ENCODE results near the gene NKAP.
"Not testable (repeated sequence)": the region's sequence is repeated elsewhere in the genome, so short reads cannot be mapped to it uniquely, and the experiment has no call there.

The NKAP gene

DNA sequence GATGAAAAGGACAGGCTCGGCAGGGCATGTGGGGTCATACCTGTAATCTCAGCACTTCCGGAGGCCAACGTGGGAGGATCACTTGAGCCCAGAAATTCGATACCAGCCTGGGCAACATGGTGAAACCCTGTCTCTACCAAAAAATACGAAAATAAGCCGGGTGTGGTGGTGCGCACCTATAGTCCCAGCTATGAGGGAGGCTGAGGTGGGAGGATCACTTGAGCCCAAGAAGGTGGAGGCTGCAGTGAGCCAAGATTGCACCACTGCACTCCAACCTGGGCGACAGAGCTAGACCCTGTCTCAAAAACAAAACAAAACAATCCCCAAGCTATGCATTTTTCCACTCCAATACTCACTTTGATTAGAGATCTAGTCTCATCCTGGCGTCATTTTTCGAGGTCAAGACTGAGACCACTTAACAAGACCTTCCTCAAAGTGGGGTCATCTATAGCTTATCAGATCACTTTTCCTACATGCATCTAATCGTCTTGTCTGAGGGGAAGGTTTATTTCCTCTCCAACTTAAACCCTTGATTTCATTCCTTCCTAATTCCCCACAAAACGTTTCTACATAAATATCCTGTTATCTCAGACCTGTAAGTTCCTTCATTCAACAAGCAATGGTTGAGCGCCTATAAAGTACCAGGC lies 1.3 kb downstream of the NKAP start:
- Histone ChIP-seq H3K9me3 (ENCODE audit: control insufficient read depth in 2 of 2, low read length in 2 of 2) (no peaks in the 10 kb centered on the region), H3K27ac (ENCODE audit: low read depth in 2 of 2, low read length in 2 of 2) (peak overlapping the region in 1 of 2 donors; percentile 87), H3K4me3 (ENCODE audit: low read length in 2 of 2) (peak overlapping the region; percentile 69 to 88), H3K36me3 (ENCODE audit: control insufficient read depth in 2 of 2, insufficient read depth in 2 of 2, low read length in 2 of 2) (no peaks in the 10 kb centered on the region), H3K27me3 (ENCODE audit: control insufficient read depth in 2 of 2, insufficient read depth in 2 of 2, low read length in 2 of 2) (no peaks in the 10 kb centered on the region), H3K4me1 (ENCODE audit: control insufficient read depth in 2 of 2, insufficient read depth in 2 of 2, low read length in 2 of 2) (peaks cover 0 to 5% of the 10 kb centered on the region in 2 donors), H3K9ac (ENCODE audit: low read depth in 1 of 2, low read length in 2 of 2) (peak overlapping the region; percentile 66 to 75)

DNA sequence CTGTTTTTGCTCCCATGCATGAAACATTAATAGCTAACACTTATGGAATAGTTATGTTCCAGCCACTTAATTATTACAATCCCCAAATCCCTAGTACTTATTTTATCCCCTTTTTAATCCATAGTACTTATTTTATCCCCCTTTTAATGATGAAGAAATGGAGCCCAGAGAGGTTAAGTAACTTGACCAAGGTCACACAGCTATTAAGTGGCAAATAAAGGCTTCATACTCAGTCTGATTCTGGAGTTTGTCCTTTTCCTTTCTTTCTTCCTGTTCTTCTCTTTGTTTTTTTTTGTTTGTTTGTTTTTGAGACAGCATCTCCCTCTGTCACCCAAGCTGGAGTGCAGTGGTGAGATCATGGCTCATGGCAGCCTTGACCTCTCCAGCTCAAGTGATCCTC lies 2.2 kb downstream of the NKAP start:
- no peaks in the 10 kb centered on the region for H3K36me3 ChIP-seq (ENCODE audit: control insufficient read depth in 2 of 2, insufficient read depth in 2 of 2, low read length in 2 of 2)
- H3K27ac ChIP-seq (ENCODE audit: low read depth in 2 of 2, low read length in 2 of 2), result no peak overlapping the region
- no peaks in the 10 kb centered on the region for H3K9me3 ChIP-seq (ENCODE audit: control insufficient read depth in 2 of 2, low read length in 2 of 2)
- no peaks in the 10 kb centered on the region for H3K27me3 ChIP-seq (ENCODE audit: control insufficient read depth in 2 of 2, insufficient read depth in 2 of 2, low read length in 2 of 2)
- H3K4me1 ChIP-seq (ENCODE audit: control insufficient read depth in 2 of 2, insufficient read depth in 2 of 2, low read length in 2 of 2), result peaks cover 0 to 5% of the 10 kb centered on the region in 2 donors
- no peak overlapping the region for H3K9ac ChIP-seq (ENCODE audit: low read depth in 1 of 2, low read length in 2 of 2)
- no peak overlapping the region for H3K4me3 ChIP-seq (ENCODE audit: low read length in 2 of 2)

DNA sequence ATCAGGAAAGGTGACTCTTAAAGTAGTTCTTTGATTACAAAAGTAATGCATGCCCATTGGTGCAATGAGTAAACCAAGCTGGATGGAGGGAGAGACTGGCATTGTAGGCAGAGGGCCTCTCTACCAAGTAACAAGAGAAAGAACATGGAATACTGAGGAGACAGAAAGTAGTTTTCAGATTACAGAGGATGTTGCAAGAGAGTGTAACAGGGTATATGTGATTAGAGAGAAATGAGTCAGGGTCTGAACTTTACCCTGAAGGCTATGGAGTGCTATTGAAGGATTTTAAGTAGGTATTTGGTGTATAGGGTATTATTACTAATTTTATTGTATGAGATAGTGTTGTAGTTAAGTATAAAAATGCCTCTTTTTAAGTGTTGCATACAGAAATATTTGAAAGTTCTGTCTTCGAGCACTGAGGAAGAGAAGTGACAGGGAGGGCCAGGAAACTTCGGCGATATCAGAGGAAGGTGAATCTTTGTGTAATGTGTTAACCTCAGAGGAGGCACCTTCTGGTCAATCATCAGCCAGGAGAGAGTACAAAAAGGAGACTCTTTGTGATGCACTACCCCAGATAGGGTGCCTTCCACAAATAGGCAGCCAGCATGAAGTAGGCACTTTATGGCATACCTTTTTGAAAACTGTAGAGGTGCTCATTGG lies 8.2 kb downstream of the NKAP start:
- Histone ChIP-seq H3K27me3 (ENCODE audit: control insufficient read depth in 2 of 2, insufficient read depth in 2 of 2, low read length in 2 of 2) (no peaks in the 10 kb centered on the region), H3K4me3 (ENCODE audit: low read length in 2 of 2) (no peak overlapping the region), H3K4me1 (ENCODE audit: control insufficient read depth in 2 of 2, insufficient read depth in 2 of 2, low read length in 2 of 2) (no peaks in the 10 kb centered on the region), H3K36me3 (ENCODE audit: control insufficient read depth in 2 of 2, insufficient read depth in 2 of 2, low read length in 2 of 2) (peaks cover 6 to 10% of the 10 kb centered on the region in 2 donors), H3K27ac (ENCODE audit: low read depth in 2 of 2, low read length in 2 of 2) (no peak overlapping the region), H3K9me3 (ENCODE audit: control insufficient read depth in 2 of 2, low read length in 2 of 2) (no peaks in the 10 kb centered on the region), H3K9ac (ENCODE audit: low read depth in 1 of 2, low read length in 2 of 2) (no peak overlapping the region)

DNA sequence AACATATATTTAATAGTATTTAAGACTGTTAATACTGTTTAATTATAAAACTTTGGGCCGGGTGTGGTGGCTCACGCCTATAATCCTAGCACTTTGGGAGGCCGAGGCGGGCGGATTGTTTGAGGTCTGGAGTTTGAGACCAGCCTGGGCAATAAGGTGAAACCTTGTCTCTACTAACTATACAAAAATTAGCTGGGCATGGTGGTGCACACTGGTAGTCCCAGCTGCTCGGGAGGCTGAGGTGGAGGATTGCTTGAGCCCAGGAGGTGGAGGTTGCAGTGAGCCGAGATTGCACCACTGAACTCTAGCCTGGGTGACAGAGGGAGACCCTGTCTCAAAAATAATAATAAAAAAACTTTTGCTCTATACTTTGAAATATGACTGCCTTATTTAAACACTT lies 21.2 kb downstream of the NKAP start:
- H3K4me1 ChIP-seq (ENCODE audit: control insufficient read depth in 2 of 2, insufficient read depth in 2 of 2, low read length in 2 of 2); H3K27me3 ChIP-seq (ENCODE audit: control insufficient read depth in 2 of 2, insufficient read depth in 2 of 2, low read length in 2 of 2); H3K36me3 ChIP-seq (ENCODE audit: control insufficient read depth in 2 of 2, insufficient read depth in 2 of 2, low read length in 2 of 2); H3K9ac ChIP-seq (ENCODE audit: low read depth in 1 of 2, low read length in 2 of 2); H3K4me3 ChIP-seq (ENCODE audit: low read length in 2 of 2); H3K27ac ChIP-seq (ENCODE audit: low read depth in 2 of 2, low read length in 2 of 2); H3K9me3 ChIP-seq (ENCODE audit: control insufficient read depth in 2 of 2, low read length in 2 of 2): not testable (repeated sequence)

DNA sequence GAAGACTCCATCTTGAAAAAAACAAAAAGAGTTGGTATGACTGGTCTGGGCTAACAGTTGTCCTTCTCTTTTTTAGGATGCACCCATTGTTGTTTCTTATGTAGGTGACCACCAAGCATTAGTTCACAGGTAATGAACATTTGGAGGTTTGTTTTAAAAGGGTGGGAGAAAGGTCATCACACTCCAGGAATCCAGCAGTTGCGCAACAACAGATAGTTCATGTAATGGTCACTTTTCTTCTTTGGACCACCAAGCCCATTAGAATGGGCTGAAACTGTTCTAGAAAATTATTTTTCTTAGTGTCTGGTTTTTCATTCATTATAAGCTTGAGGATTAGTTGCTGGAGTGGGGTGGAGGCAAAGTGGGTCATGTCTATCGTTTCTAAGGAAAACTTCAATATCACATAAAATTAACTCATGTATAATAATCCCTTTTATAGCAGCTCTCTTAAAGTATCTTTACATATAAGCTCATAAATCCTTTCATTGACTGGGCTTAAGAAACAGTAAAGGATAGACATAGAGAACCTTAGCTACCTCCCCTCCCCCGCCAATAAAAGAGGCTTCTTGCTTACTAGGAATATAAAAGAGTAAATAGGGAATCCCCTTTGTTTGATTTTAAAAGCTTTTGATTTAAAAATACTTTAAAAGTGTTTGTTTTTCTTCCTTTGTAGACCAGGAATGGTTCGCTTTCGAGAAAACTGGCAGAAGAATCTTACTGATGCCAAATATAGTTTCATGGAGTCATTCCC lies 23.5 kb downstream of the NKAP start:
- no peak overlapping the region for H3K4me3 ChIP-seq (ENCODE audit: low read length in 2 of 2)
- no peaks in the 10 kb centered on the region for H3K36me3 ChIP-seq (ENCODE audit: control insufficient read depth in 2 of 2, insufficient read depth in 2 of 2, low read length in 2 of 2)
- no peak overlapping the region for H3K9ac ChIP-seq (ENCODE audit: low read depth in 1 of 2, low read length in 2 of 2)
- no peaks in the 10 kb centered on the region for H3K27me3 ChIP-seq (ENCODE audit: control insufficient read depth in 2 of 2, insufficient read depth in 2 of 2, low read length in 2 of 2)
- H3K9me3 ChIP-seq (ENCODE audit: control insufficient read depth in 2 of 2, low read length in 2 of 2), result no peaks in the 10 kb centered on the region
- no peaks in the 10 kb centered on the region for H3K4me1 ChIP-seq (ENCODE audit: control insufficient read depth in 2 of 2, insufficient read depth in 2 of 2, low read length in 2 of 2)
- no peak overlapping the region for H3K27ac ChIP-seq (ENCODE audit: low read depth in 2 of 2, low read length in 2 of 2)

DNA sequence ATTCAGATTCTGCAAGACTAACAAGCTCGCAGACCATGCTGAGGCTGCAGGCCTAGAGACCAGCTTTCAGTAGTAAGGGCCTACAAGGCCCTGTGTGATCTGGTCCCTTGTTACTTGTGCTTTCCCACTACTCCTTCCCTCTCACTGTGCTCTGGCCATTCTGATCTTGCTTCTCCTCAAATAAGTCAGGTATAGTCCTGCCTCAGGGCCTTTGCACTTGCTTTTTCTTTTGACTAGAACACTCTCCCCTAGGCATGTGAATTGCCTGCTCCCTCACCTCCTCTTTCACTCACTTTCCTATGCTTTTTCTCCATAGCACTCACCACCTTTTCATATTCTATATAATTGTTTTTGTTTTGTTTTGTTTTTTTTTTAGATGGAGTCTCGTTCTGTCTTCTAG lies 25.7 kb downstream of the NKAP start:
- Histone ChIP-seq H3K27me3 (ENCODE audit: control insufficient read depth in 2 of 2, insufficient read depth in 2 of 2, low read length in 2 of 2) (no peaks in the 10 kb centered on the region), H3K4me3 (ENCODE audit: low read length in 2 of 2) (no peak overlapping the region)

DNA sequence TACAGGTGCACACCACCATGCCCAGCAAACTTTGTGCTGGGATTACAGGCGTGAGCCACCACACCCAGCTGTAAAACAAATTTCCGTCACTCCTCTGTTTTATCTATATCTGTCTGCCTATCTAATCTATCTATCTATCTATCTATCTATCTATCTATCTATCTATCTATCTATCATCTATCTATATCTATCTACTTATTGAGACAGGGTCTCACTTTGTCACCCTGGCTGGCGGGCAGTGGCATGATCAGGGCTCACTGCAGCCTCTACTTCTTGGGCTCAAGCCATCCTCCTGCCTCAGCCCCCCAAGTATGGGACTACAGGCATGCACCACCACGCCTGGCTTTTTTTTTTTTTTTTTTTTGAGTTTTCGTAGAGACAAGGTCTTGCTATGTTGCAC lies 27.2 kb downstream of the NKAP start:
- Histone ChIP-seq H3K27me3 (ENCODE audit: control insufficient read depth in 2 of 2, insufficient read depth in 2 of 2, low read length in 2 of 2) (no peaks in the 10 kb centered on the region), H3K9me3 (ENCODE audit: control insufficient read depth in 2 of 2, low read length in 2 of 2) (no peaks in the 10 kb centered on the region), H3K4me3 (ENCODE audit: low read length in 2 of 2) (no peak overlapping the region), H3K27ac (ENCODE audit: low read depth in 2 of 2, low read length in 2 of 2) (no peak overlapping the region), H3K36me3 (ENCODE audit: control insufficient read depth in 2 of 2, insufficient read depth in 2 of 2, low read length in 2 of 2) (no peaks in the 10 kb centered on the region), H3K9ac (ENCODE audit: low read depth in 1 of 2, low read length in 2 of 2) (no peak overlapping the region), H3K4me1 (ENCODE audit: control insufficient read depth in 2 of 2, insufficient read depth in 2 of 2, low read length in 2 of 2) (no peaks in the 10 kb centered on the region)

More for the DNA sequence above, 25.7 kb downstream of the NKAP start:
- Histone ChIP-seq H3K9ac (ENCODE audit: low read depth in 1 of 2, low read length in 2 of 2) (no peak overlapping the region), H3K27ac (ENCODE audit: low read depth in 2 of 2, low read length in 2 of 2) (no peak overlapping the region), H3K4me1 (ENCODE audit: control insufficient read depth in 2 of 2, insufficient read depth in 2 of 2, low read length in 2 of 2) (no peaks in the 10 kb centered on the region), H3K36me3 (ENCODE audit: control insufficient read depth in 2 of 2, insufficient read depth in 2 of 2, low read length in 2 of 2) (no peaks in the 10 kb centered on the region), H3K9me3 (ENCODE audit: control insufficient read depth in 2 of 2, low read length in 2 of 2) (no peaks in the 10 kb centered on the region)

DNA sequence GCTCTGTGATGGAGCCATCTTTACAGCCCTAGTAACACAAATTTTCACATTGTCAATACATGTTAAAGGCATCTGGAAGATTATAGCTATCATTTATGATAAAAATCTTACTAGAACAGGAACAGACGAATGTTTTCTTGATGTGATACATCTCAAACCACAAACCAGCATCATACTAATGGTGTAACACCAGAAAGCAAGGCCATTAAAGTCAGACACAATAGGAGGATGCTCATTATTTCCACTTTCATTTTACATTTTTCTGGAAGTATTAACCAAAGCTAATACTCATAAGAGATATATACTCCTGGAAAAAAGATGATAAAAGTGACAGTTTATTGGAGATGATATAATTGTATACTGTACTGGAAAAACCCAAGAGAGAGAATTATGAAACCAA lies 42.6 kb downstream of the NKAP start:
- no peak overlapping the region for H3K27ac ChIP-seq (ENCODE audit: low read depth in 2 of 2, low read length in 2 of 2)
- H3K36me3 ChIP-seq (ENCODE audit: control insufficient read depth in 2 of 2, insufficient read depth in 2 of 2, low read length in 2 of 2), result no peaks in the 10 kb centered on the region
- H3K4me3 ChIP-seq (ENCODE audit: low read length in 2 of 2), result no peak overlapping the region
- no peaks in the 10 kb centered on the region for H3K27me3 ChIP-seq (ENCODE audit: control insufficient read depth in 2 of 2, insufficient read depth in 2 of 2, low read length in 2 of 2)
- no peak overlapping the region for H3K9ac ChIP-seq (ENCODE audit: low read depth in 1 of 2, low read length in 2 of 2)
- H3K9me3 ChIP-seq (ENCODE audit: control insufficient read depth in 2 of 2, low read length in 2 of 2), result no peaks in the 10 kb centered on the region
- H3K4me1 ChIP-seq (ENCODE audit: control insufficient read depth in 2 of 2, insufficient read depth in 2 of 2, low read length in 2 of 2), result peaks cover 0 to 3% of the 10 kb centered on the region in 2 donors

DNA sequence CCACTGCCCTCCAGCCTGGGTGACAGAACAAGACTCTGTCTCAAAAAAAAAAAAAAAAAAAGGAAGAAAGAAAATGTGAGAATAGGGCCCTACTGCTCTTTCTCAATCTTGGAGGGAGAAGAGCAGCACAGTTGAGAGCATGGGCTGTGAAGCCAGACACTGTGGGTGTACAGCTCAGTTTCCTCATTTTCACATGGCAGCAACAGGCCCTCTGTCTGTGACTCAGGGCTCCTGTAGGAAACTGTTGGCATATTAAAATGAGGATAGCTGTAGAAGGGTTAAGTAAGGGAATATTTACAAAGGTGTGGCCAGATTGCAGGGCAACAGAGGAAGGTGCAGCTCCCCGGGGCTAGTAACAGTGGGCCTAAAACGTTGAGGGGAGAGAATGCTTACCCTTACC lies 44.4 kb downstream of the NKAP start:
- Histone ChIP-seq H3K9me3 (ENCODE audit: control insufficient read depth in 2 of 2, low read length in 2 of 2) (no peaks in the 10 kb centered on the region), H3K27ac (ENCODE audit: low read depth in 2 of 2, low read length in 2 of 2) (no peak overlapping the region), H3K4me1 (ENCODE audit: control insufficient read depth in 2 of 2, insufficient read depth in 2 of 2, low read length in 2 of 2) (peaks cover 0 to 3% of the 10 kb centered on the region in 2 donors), H3K4me3 (ENCODE audit: low read length in 2 of 2) (no peak overlapping the region), H3K27me3 (ENCODE audit: control insufficient read depth in 2 of 2, insufficient read depth in 2 of 2, low read length in 2 of 2) (no peaks in the 10 kb centered on the region), H3K36me3 (ENCODE audit: control insufficient read depth in 2 of 2, insufficient read depth in 2 of 2, low read length in 2 of 2) (no peaks in the 10 kb centered on the region), H3K9ac (ENCODE audit: low read depth in 1 of 2, low read length in 2 of 2) (no peak overlapping the region)

DNA sequence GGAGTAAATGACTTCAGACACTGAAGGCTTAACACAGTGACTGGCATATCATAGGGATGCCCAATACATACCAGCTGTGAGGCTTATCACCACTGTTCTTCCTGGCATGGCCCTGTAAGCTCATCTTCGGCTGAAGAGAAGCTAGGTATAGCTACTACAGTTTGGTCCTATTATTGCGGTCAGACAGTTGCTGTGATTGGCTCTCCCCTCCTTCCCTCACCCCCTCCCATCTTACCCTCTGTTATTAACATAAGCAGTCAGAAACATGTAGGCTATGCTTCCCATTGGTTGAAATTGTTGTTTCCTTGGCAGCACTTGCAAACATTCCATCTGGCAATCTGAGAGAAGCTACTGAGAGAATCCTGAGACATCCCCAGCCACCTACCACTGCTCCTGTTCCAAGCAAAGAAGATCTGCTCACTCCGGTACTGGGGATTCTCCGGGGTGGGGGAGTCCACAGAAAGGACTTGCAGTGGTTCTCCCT lies 47.7 kb downstream of the NKAP start, which contains the start of gene AKAP14:
TSS of gene AKAP14 (plus strand) at position 51 of the 484 bp plus-strand sequence. CDS start 7,331 bp downstream, outside the sequence.
- Histone ChIP-seq H3K4me3 (ENCODE audit: low read length in 2 of 2) (no peak within 1 kb of the TSS), H3K36me3 (ENCODE audit: control insufficient read depth in 2 of 2, insufficient read depth in 2 of 2, low read length in 2 of 2) (no peaks in the 10 kb centered on the region), H3K4me1 (ENCODE audit: control insufficient read depth in 2 of 2, insufficient read depth in 2 of 2, low read length in 2 of 2) (peaks cover 0 to 3% of the 10 kb centered on the region in 2 donors), H3K27me3 (ENCODE audit: control insufficient read depth in 2 of 2, insufficient read depth in 2 of 2, low read length in 2 of 2) (no peaks in the 10 kb centered on the region), H3K9ac (ENCODE audit: low read depth in 1 of 2, low read length in 2 of 2) (no peak within 1 kb of the TSS), H3K9me3 (ENCODE audit: control insufficient read depth in 2 of 2, low read length in 2 of 2) (no peaks in the 10 kb centered on the region), H3K27ac (ENCODE audit: low read depth in 2 of 2, low read length in 2 of 2) (no peak within 1 kb of the TSS)
